Gastroesophageal sphincter (tissue), 2 donors: ENCODE results near the gene KCNF1.

Source experiments
- EP300 ChIP-seq: sonication (generic); formaldehyde crosslinking; IDR thresholded peaks from one replicate; pipeline ENCODE4 v1.6.1; 2017; ENCODE audit warnings: antibody characterized with exemption, mild to moderate bottlenecking
- POLR2A ChIP-seq, 2 donors: fragments of 450-650 bp; IDR thresholded peaks; one replicate each; pipeline ENCODE4 v1.6.1; 2017; ENCODE audit warnings: antibody characterized with exemption in 2 of 2, mild to moderate bottlenecking in 2 of 2, moderate library complexity in 1 of 2

- TF ChIP-seq EP300 (no peak), POLR2A (IDR thresholded peaks at IDR 0.05) (no peak)
Observed at GRCh38 chr2:10900216-10901109, 11.3 kb upstream of the KCNF1 start.
